GM12891 (cell line): ENCODE results near the gene CTNNA1.

ENCODE experiments used
- POLR2A ChIP-seq: IDR thresholded peaks from 2 replicates; pipeline ENCODE4 v1.6.1; 2011; ENCODE audit warnings: low read depth, low read length, control low read depth
- POLR2AphosphoS5 ChIP-seq: IDR thresholded peaks from 2 replicates; pipeline ENCODE4 v1.6.1; 2011; ENCODE audit warnings: low read depth, low read length, control low read depth
- TAF1 ChIP-seq: IDR thresholded peaks from 2 replicates; pipeline ENCODE4 v1.6.1; 2011; ENCODE audit warnings: low read depth, low read length, control low read depth

DNA sequence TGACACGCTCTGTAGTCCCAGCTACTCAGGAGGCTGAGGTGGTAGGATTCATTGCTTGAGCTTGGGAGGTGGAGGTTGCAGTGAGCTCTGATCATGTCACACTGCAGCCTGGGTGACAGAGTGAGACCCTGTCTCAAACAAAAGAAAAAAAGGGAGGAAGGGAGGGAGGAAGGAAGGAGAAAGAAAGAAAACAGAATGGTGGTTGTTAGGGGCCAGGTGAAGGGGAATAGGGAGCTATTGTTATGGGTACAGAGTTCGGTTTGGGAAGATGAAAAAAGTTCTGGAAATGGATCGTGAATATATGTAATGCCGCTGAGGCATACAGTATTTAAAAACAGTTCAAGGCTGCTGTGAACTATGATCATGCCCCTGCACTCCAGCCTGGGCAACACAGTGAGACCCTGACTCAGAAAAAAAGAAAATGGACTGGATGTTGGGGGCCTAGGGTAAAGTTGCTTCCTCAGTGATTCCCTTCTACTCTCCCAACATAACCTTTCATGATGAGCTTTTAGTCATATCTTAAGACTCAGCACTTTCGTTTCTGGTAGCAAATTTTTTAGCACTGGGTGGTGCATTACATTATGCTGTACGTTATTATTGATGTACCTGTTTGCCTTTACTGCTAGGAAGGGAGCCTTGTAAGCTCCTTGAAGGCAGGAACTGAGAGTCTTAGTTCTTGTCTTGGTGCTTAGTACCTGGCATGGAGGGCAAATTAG is 4.0 kb downstream of the CTNNA1 start:
- TF ChIP-seq POLR2A, result no peak
- no peak for TF ChIP-seq POLR2AphosphoS5
- no peak for TF ChIP-seq TAF1
